CD4-positive, alpha-beta T cell (primary cell): ENCODE data around the gene NXPH4. TPM values are rescaled to one million over a fixed set of nuclear protein-coding genes. Genes with fewer than 3 reads are reported as not detected.

Source experiments
- ATAC-seq: fragments of 200-7000 bp; cut with Tn5 transposase; one replicate; pipeline ENCODE4 v1.10.0; 2022; ENCODE audit warnings: mild to moderate bottlenecking; ENCODE audit not compliant: poor library complexity
- CTCF ChIA-PET: fragments of 350-600 bp; sonication (Branson Sonifier 250); formaldehyde crosslinking; loops from one replicate; lab custom pipeline; 2021; ENCODE audit warnings: antibody characterized with exemption, inconsistent platforms; lab: Charles Lee
- POLR2A ChIA-PET: fragments of 350-600 bp; sonication (Branson Sonifier 250); formaldehyde crosslinking; loops from one replicate; lab custom pipeline; 2021; ENCODE audit warnings: antibody characterized with exemption, inconsistent platforms; lab: Charles Lee
- DNase-seq, 14 experiments: peaks; one replicate each; pipeline ENCODE4 v3.0.0-alpha.2; 2013 to 2020; ENCODE audit warnings: mixed read lengths in 2 of 14
- H3K27ac ChIP-seq, 2 donors: one replicate each; pipeline versions ENCODE4 v1.5.1 to v1.7.0; 2013; ENCODE audit warnings: low read length in 2 of 2, low read depth in 1 of 2, mild to moderate bottlenecking in 1 of 2
- H3K27me3 ChIP-seq, 2 experiments: 1 replicate in 1 of 2; 2 replicates in 1 of 2; pipeline versions ENCODE4 v1.6.1 to v1.7.0; 2013; ENCODE audit warnings: low read length in 2 of 2, control low read depth in 1 of 2, mild to moderate bottlenecking in 1 of 2, moderate library complexity in 1 of 2; ENCODE audit not compliant: insufficient read depth in 2 of 2, control insufficient read depth in 1 of 2
- H3K36me3 ChIP-seq: one replicate; pipeline ENCODE4 v1.6.1; 2013; ENCODE audit warnings: low read length, control low read depth; ENCODE audit not compliant: insufficient read depth
- H3K4me1 ChIP-seq: one replicate; pipeline ENCODE4 v1.6.1; 2013; ENCODE audit warnings: low read length, control low read depth; ENCODE audit not compliant: insufficient read depth
- H3K4me3 ChIP-seq: one replicate; pipeline ENCODE4 v1.5.1; 2013; ENCODE audit warnings: mild to moderate bottlenecking, low read length, moderate library complexity
- H3K9me3 ChIP-seq, 2 experiments: 1 replicate in 1 of 2; 2 replicates in 1 of 2; pipeline versions ENCODE4 v1.6.1 to v1.7.0; 2013; ENCODE audit warnings: low read length in 2 of 2, mild to moderate bottlenecking in 2 of 2, control low read depth in 1 of 2, moderate library complexity in 1 of 2; ENCODE audit not compliant: control insufficient read depth in 1 of 2, insufficient read depth in 1 of 2
- H3K27ac Mint-ChIP-seq: one replicate; pipeline ENCODE4 v1.8.0; 2020; ENCODE audit warnings: mixed read lengths
- H3K27me3 Mint-ChIP-seq: one replicate; pipeline ENCODE4 v1.8.0; 2021; ENCODE audit warnings: mixed read lengths
- H3K36me3 Mint-ChIP-seq: one replicate; pipeline ENCODE4 v1.8.0; 2021; ENCODE audit warnings: low read depth, mixed read lengths
- H3K4me1 Mint-ChIP-seq: one replicate; pipeline ENCODE4 v1.8.0; 2021; ENCODE audit warnings: low read depth, mixed read lengths
- H3K4me3 Mint-ChIP-seq: one replicate; pipeline ENCODE4 v1.8.0; 2020; ENCODE audit warnings: mild to moderate bottlenecking, mixed read lengths
- H3K9me3 Mint-ChIP-seq: one replicate; pipeline ENCODE4 v1.8.0; 2020; ENCODE audit warnings: mixed read lengths
- intact Hi-C, 2 experiments: fragments of 100-400 bp; cut with DNase I in 1 of 2; cut with micrococcal nuclease in 1 of 2; formaldehyde crosslinking; loops; one replicate each; pipeline versions ENCODE4 v1.15.1 to v1.9.0; 2023 to 2025; cut with DNase I, micrococcal nuclease
- total RNA-seq, 174 experiments: library from RNA in 2 of 174; stranded (reverse) in 2 of 174; gene quantifications; one replicate each; pipeline ENCODE4 v1.2.3 and lab custom pipeline; 2021 to 2026
- TF ChIP-seq, protein P1 (sequence below): fragments of 200-600 bp; IDR thresholded peaks from one replicate; pipeline ENCODE4 v1.8.0; 2022; ENCODE audit warnings: antibody characterized with exemption, mild to moderate bottlenecking

The NXPH4 gene
- total RNA-seq, 2 experiments from 2014 or later, result not detected

- Mint-ChIP-seq H3K27me3 (peaks cover 54% of the 10 kb centered on the region), H3K36me3 (no peaks in the 10 kb centered on the region), H3K4me1 (peaks cover 53% of the 10 kb centered on the region), H3K9me3 (no peaks in the 10 kb centered on the region), H3K4me3 (peak overlapping the region; percentile 85), H3K27ac (no peak overlapping the region)
- DNase-seq (peak; percentile 67 to 89 (median 78)), ATAC-seq (peak; percentile 34)
- POLR2A ChIA-PET, result interaction anchor here (1.0 to 4.3 kb wide), 6 partner anchors 14 to 518 kb away, joined by 3 to 19 read pairs (median 4); partner anchors contain the start of genes NACA and SHMT2
- intact Hi-C loops, result loop anchor here (1.0 to 5.0 kb wide), 3 partner anchors 29 to 116 kb away; partner anchors contain the start of gene LRP1 (in 1 of the 2)
- TF ChIP-seq, protein P1, sequence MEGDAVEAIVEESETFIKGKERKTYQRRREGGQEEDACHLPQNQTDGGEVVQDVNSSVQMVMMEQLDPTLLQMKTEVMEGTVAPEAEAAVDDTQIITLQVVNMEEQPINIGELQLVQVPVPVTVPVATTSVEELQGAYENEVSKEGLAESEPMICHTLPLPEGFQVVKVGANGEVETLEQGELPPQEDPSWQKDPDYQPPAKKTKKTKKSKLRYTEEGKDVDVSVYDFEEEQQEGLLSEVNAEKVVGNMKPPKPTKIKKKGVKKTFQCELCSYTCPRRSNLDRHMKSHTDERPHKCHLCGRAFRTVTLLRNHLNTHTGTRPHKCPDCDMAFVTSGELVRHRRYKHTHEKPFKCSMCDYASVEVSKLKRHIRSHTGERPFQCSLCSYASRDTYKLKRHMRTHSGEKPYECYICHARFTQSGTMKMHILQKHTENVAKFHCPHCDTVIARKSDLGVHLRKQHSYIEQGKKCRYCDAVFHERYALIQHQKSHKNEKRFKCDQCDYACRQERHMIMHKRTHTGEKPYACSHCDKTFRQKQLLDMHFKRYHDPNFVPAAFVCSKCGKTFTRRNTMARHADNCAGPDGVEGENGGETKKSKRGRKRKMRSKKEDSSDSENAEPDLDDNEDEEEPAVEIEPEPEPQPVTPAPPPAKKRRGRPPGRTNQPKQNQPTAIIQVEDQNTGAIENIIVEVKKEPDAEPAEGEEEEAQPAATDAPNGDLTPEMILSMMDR, result peak; percentile 62
- peaks cover 38 to 39% of the 10 kb centered on the region in 2 experiments for H3K27me3 ChIP-seq
- CTCF ChIA-PET, result interaction anchor here (0.6 to 10.7 kb wide), 9 partner anchors 14 to 1175 kb away, joined by 3 to 225 read pairs (median 8); partner anchors contain the start of genes NXPH4, SHMT2 and STAT6
- peak overlapping the region; percentile 46 for H3K4me3 ChIP-seq
- peaks cover 57% of the 10 kb centered on the region for H3K4me1 ChIP-seq
- H3K27ac ChIP-seq, result no peak overlapping the region
- peaks cover 0 to 10% of the 10 kb centered on the region in 2 experiments for H3K9me3 ChIP-seq
- no peaks in the 10 kb centered on the region for H3K36me3 ChIP-seq
These were observed 27.1 kb downstream of the NXPH4 start for GRCh38 chr12:57243521-57244311.

- H3K27me3 ChIP-seq, result peaks cover 34 to 36% of the 10 kb centered on the region in 2 experiments
- no peak overlapping the region for H3K27ac ChIP-seq
- ChIA-PET CTCF (interaction anchor here (1.6 to 10.7 kb wide), 4 partner anchors 14 to 133 kb away, joined by 6 to 225 read pairs (median 14); partner anchors contain the start of genes NXPH4, SHMT2 and STAT6), POLR2A (interaction anchor here (4.3 kb wide), 1 partner anchor 31 kb away, joined by 19 read pairs; no protein-coding TSS in a partner anchor)
- Mint-ChIP-seq H3K27me3 (peaks cover 48% of the 10 kb centered on the region), H3K9me3 (no peaks in the 10 kb centered on the region), H3K4me3 (no peak overlapping the region), H3K27ac (no peak overlapping the region), H3K36me3 (no peaks in the 10 kb centered on the region), H3K4me1 (peaks cover 47% of the 10 kb centered on the region)
- H3K36me3 ChIP-seq, result no peaks in the 10 kb centered on the region
- intact Hi-C loops, result loop anchor here in 1 of 2 experiments (5.0 kb wide), 1 partner anchor 117 kb away; the partner anchor contains the start of gene LRP1
- H3K4me1 ChIP-seq, result peaks cover 52% of the 10 kb centered on the region
- H3K4me3 ChIP-seq, result no peak overlapping the region
- TF ChIP-seq, protein P1, result no peak
- DNase-seq (no peak), ATAC-seq (no peak)
- H3K9me3 ChIP-seq, result peaks cover 0 to 8% of the 10 kb centered on the region in 2 experiments
These were observed 27.7 kb downstream of the NXPH4 start for GRCh38 chr12:57244312-57244696.

- Mint-ChIP-seq H3K27me3 (peaks cover 24% of the 10 kb centered on the region), H3K36me3 (peaks cover 1% of the 10 kb centered on the region), H3K4me1 (peaks cover 22% of the 10 kb centered on the region), H3K4me3 (no peak overlapping the region), H3K9me3 (no peaks in the 10 kb centered on the region), H3K27ac (no peak overlapping the region)
- Histone ChIP-seq H3K36me3 (no peaks in the 10 kb centered on the region), H3K27ac (no peak overlapping the region), H3K4me3 (no peak overlapping the region), H3K9me3 (no peaks in the 10 kb centered on the region), H3K4me1 (peaks cover 24% of the 10 kb centered on the region), H3K27me3 (peaks cover 21% of the 10 kb centered on the region in 2 experiments)
- ATAC-seq (no peak), DNase-seq (no peak)
- intact Hi-C loops, result no loop called here
- CTCF ChIA-PET, result interaction anchor here (10.7 kb wide), 1 partner anchor 31 kb away, joined by 225 read pairs; the partner anchor contains the start of gene NXPH4
- TF ChIP-seq, protein P1, result no peak
- POLR2A ChIA-PET, result no interaction called here
These were observed 30.4 kb downstream of the NXPH4 start for GRCh38 chr12:57247041-57247440.
